Activated T-cell treated with anti-CD3 and anti-CD28 coated beads, Interleukin-2, amount 50 U/mL, for 24 hours (primary cell): ENCODE data around the gene MAD2L1BP.

Source experiments
- DNase-seq: peaks from one replicate; pipeline ENCODE4 v3.0.0-alpha.2; 2020
- H3K27ac Mint-ChIP-seq: 2 replicates; pipeline ENCODE4 v1.8.0; 2020; ENCODE audit warnings: mild to moderate bottlenecking, mixed read lengths
- H3K27me3 Mint-ChIP-seq: 2 replicates; pipeline ENCODE4 v1.8.0; 2020; ENCODE audit warnings: mixed read lengths
- H3K36me3 Mint-ChIP-seq: 2 replicates; pipeline ENCODE4 v1.8.0; 2020; ENCODE audit warnings: low read depth, mixed read lengths
- H3K4me1 Mint-ChIP-seq: 2 replicates; pipeline ENCODE4 v1.8.0; 2020; ENCODE audit warnings: low read depth, mixed read lengths
- H3K4me3 Mint-ChIP-seq: 2 replicates; pipeline ENCODE4 v1.8.0; 2020; ENCODE audit warnings: mild to moderate bottlenecking, moderate library complexity, mixed read lengths
- H3K9me3 Mint-ChIP-seq: 2 replicates; pipeline ENCODE4 v1.8.0; 2020; ENCODE audit warnings: mixed read lengths

The MAD2L1BP gene

GRCh38 chr6:43678341-43678740, 42.7 kb downstream of the MAD2L1BP start:
- no peaks in the 10 kb centered on the region for H3K27me3 Mint-ChIP-seq
- H3K4me3 Mint-ChIP-seq = no peak overlapping the region
- no peaks in the 10 kb centered on the region for H3K9me3 Mint-ChIP-seq
- no peak for DNase-seq
- no peak overlapping the region for H3K27ac Mint-ChIP-seq
- peaks cover 13% of the 10 kb centered on the region for H3K4me1 Mint-ChIP-seq
- peaks cover 99% of the 10 kb centered on the region for H3K36me3 Mint-ChIP-seq

GRCh38 chr6:43679057-43679456, 43.4 kb downstream of the MAD2L1BP start:
- peaks cover 97% of the 10 kb centered on the region for H3K36me3 Mint-ChIP-seq
- DNase-seq = no peak
- H3K27me3 Mint-ChIP-seq = no peaks in the 10 kb centered on the region
- no peaks in the 10 kb centered on the region for H3K9me3 Mint-ChIP-seq
- H3K27ac Mint-ChIP-seq = no peak overlapping the region
- H3K4me1 Mint-ChIP-seq = peaks cover 19% of the 10 kb centered on the region
- H3K4me3 Mint-ChIP-seq = no peak overlapping the region

DNA sequence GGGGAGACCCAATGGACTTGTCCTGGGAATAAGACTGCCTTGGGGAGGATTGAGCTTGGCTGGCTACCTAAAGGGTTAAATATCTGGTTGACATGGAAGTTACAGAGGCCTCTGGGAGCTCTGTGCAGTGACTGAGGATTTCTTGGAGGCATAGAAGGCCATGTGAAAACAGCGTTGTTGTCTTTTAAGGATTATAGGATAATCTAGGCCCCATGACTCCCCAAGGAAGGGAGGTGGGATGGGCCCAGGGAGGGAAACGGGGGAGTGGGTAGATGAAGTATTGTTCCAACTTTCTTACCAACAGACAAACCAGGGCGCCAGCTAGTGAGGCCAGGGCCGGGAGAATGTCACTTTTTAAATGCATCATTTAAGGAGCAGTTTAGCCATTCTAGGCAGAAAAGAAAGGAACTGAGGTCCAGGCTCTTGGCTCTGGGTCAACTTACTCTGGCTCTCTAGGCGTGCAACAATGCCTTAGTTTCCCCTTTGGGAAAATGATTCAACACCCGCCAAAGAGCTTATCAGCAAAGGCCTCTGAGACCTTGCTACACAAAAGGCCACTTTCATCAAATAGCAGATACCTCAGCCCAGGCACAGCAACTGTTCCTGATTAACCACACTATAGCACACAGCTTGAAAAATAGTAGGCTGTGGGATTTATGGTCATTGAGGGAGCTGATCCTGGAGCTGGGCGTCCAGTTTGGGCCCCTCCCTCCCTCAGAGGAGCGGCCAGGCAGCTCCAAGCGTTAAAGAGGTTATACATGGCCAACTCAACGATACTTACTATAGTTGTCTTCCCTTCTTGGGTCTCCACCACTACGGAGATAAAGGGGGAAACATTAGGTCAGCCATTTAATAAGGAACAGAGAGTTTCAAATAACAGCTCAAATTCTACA, 44.9 kb downstream of the MAD2L1BP start:
- Mint-ChIP-seq H3K27ac (no peak overlapping the region), H3K27me3 (no peaks in the 10 kb centered on the region)

DNA sequence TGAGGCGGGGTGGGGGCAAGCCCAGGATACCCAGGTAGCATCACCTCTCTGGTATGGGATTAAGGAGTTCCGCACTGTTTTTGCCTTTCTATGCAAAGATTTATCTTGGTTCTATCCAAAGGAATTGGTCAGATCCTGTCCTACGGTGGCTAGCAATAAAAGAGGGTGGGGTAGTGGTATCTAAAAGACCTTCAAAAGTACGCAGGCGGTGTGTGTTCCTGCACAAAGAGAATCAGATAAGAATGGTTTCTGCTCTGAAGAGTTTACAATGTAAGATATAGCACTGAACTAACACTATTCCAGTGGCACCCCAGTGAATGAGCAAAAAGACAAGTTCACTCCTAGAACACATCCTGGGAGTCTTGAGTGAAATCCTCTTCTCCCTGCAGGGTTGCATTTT, 45.7 kb downstream of the MAD2L1BP start:
- no peak for DNase-seq
- H3K27me3 Mint-ChIP-seq = no peaks in the 10 kb centered on the region
- H3K36me3 Mint-ChIP-seq = peaks cover 89% of the 10 kb centered on the region
- H3K4me1 Mint-ChIP-seq = peaks cover 39% of the 10 kb centered on the region
- H3K9me3 Mint-ChIP-seq = no peaks in the 10 kb centered on the region
- no peak overlapping the region for H3K4me3 Mint-ChIP-seq
- peak overlapping the region; percentile 44 for H3K27ac Mint-ChIP-seq

More for the DNA sequence above, 44.9 kb downstream of the MAD2L1BP start:
- H3K4me3 Mint-ChIP-seq = no peak overlapping the region
- no peak for DNase-seq
- H3K4me1 Mint-ChIP-seq = peaks cover 34% of the 10 kb centered on the region
- no peaks in the 10 kb centered on the region for H3K9me3 Mint-ChIP-seq
- H3K36me3 Mint-ChIP-seq = peaks cover 91% of the 10 kb centered on the region

DNA sequence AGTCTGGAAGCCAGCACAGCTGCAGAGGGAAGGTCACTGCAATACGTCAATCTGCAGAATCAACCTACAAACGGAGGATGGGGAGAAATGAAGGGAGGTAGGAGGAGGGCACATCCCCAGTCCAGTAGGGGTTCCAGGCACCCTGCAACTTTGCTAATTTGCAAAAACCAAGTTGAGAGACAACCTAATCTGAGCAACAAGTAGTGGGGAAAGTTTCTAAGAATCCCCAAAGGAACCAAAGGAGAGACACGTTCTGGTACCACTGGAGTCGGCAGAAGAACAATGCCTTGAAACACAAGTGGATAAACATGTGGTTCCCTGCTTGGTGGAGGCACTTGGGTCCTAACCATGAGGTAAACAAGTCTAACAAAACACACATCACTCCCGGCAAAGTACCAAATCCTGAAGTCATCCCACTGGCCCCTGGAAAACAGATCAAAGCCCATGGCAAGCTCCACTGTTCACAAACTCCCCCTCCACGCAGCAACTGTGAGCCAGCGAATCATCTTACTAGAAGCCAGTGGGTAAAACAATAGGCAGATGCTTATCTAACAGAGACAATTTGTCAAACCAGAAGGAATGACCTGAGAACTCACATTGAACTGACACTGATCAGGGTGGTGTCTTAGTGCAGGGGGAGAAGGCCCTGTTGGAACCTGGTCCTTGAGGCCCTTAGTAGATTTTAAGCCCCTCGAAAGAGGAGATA, 47.2 kb downstream of the MAD2L1BP start:
- peaks cover 89% of the 10 kb centered on the region for H3K36me3 Mint-ChIP-seq
- H3K4me3 Mint-ChIP-seq = no peak overlapping the region
- peaks cover 49% of the 10 kb centered on the region for H3K4me1 Mint-ChIP-seq
- peak overlapping the region; percentile 41 for H3K27ac Mint-ChIP-seq
- H3K9me3 Mint-ChIP-seq = no peaks in the 10 kb centered on the region
- no peak for DNase-seq
- H3K27me3 Mint-ChIP-seq = no peaks in the 10 kb centered on the region

DNA sequence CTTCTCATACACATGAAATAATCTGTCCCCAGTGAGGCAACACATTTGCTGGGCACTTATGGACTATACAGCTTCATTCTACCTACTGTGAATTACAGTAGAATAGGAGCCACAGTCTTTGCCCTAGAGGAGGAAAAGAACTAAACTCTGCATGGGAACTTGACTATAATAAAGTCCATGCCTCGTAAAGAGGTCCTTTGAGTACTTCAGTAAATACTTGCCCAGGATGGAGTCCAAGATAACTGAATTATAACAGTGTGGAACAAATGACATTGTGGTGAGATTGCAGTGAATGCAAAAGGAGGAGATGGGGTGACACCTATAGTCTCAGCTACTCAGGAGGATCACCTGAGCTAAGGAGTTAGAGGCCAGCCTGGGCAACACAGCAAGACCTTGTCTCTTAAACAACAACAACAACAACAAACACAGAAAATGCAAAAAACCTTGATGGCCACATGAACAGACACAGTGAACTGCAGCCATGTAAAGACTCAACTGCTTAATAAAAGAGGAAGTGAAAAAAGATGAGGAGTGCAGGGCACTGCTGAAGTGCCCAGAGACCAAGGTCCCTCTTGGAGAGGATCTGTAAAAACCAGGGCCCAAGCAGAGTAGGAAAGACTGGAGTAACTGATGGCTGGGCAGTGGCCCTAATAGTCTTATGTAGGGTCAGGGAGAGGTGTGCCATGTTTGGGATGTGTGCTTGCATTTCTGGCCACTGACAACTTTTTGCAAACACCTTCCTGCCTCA, 48.2 kb downstream of the MAD2L1BP start:
- Mint-ChIP-seq H3K4me1 (peaks cover 55% of the 10 kb centered on the region), H3K27me3 (no peaks in the 10 kb centered on the region), H3K36me3 (peaks cover 80% of the 10 kb centered on the region), H3K4me3 (no peak overlapping the region), H3K9me3 (no peaks in the 10 kb centered on the region), H3K27ac (peak overlapping the region; percentile 4)
- DNase-seq = no peak

- Mint-ChIP-seq H3K27ac (peak overlapping the region; percentile 95), H3K4me1 (peaks cover 53% of the 10 kb centered on the region), H3K4me3 (peak overlapping the region; percentile 98), H3K36me3 (peaks cover 48% of the 10 kb centered on the region), H3K9me3 (no peaks in the 10 kb centered on the region), H3K27me3 (no peaks in the 10 kb centered on the region)
- DNase-seq = no peak
Measured at GRCh38 chr6:43687079-43687436, 51.4 kb downstream of the MAD2L1BP start.

GRCh38 chr6:43687437-43688347, 52.1 kb downstream of the MAD2L1BP start, which contains the start of gene MRPS18A:
MRPS18A (minus strand) TSS chr6:43687791; CDS start chr6:43687779, 12 bp downstream.
- peaks cover 49% of the 10 kb centered on the region for H3K4me1 Mint-ChIP-seq
- peak within 1 kb of the TSS; percentile 98 for H3K4me3 Mint-ChIP-seq
- no peaks in the 10 kb centered on the region for H3K27me3 Mint-ChIP-seq
- H3K9me3 Mint-ChIP-seq = no peaks in the 10 kb centered on the region
- peak; percentile 87 for DNase-seq
- peaks cover 42% of the 10 kb centered on the region for H3K36me3 Mint-ChIP-seq
- H3K27ac Mint-ChIP-seq = peak within 1 kb of the TSS; percentile 95

DNA sequence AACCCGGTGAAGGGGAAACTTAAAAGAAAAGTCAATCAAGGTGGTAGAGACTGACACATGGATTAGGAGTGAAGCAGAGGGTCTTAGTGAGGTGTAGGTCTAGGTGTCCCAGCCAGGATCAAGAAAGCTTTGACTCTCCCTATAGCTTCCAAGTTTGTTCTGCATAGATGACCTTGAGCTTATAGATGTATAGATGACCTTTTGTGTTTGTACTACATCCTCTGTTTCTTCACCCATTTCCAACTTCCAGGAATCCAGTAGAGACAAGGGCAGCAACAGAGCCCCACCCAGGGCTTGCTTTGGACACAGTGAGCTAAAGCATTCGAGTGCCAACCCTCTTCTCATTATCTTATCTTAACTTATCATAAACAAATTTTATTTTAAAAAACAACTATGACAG, 53.8 kb downstream of the MAD2L1BP start:
- Mint-ChIP-seq H3K4me3 (no peak overlapping the region), H3K27me3 (no peaks in the 10 kb centered on the region), H3K4me1 (peaks cover 33% of the 10 kb centered on the region), H3K27ac (no peak overlapping the region), H3K36me3 (peaks cover 28% of the 10 kb centered on the region), H3K9me3 (no peaks in the 10 kb centered on the region)
- DNase-seq = no peak
